ENCODE results near the gene GLOD4. TPM values are rescaled to one million over a fixed set of nuclear protein-coding genes. Genes with fewer than 3 reads are reported as not detected.

The GLOD4 gene
- total RNA-seq, 2 donors from 2014 or later = 72.4 to 113 TPM

- Histone ChIP-seq H3K27ac (peak overlapping the region in 1 of 2 donors; percentile 36), H3K4me1 (replicated peaks) (peaks cover 4% of the 10 kb centered on the region), H3K36me3 (no peaks in the 10 kb centered on the region), H3K9me3 (no peaks in the 10 kb centered on the region), H3K27me3 (replicated peaks; ENCODE audit: insufficient read depth) (no peaks in the 10 kb centered on the region), H3K4me3 (no peak overlapping the region)
- DNase-seq (ENCODE audit: low spot score) = no peak
- intact Hi-C loops (cut with DNase I) = no loop called here
- 46% methylated on average over 20 of the region's 20 CpGs for WGBS
- TF ChIP-seq POLR2A (IDR thresholded peaks at IDR 0.05) = no peak
These were observed 55.7 kb downstream of the GLOD4 start for GRCh38 chr17:726271-726919.

- Histone ChIP-seq H3K27me3 (replicated peaks; ENCODE audit: insufficient read depth) (no peaks in the 10 kb centered on the region), H3K36me3 (no peaks in the 10 kb centered on the region), H3K27ac (peak overlapping the region in 1 of 2 donors; percentile 36), H3K4me1 (replicated peaks) (peaks cover 4% of the 10 kb centered on the region), H3K4me3 (no peak overlapping the region), H3K9me3 (no peaks in the 10 kb centered on the region)
- 48% methylated on average over 12 of the region's 12 CpGs for WGBS
- intact Hi-C loops (cut with DNase I) = no loop called here
- TF ChIP-seq POLR2A (IDR thresholded peaks at IDR 0.05) (no peak), CTCF (IDR thresholded peaks at IDR 0.05) (no peak), POLR2AphosphoS5 (IDR thresholded peaks at IDR 0.05) (no peak)
- DNase-seq (ENCODE audit: low spot score) = no peak
These were observed 56.3 kb downstream of the GLOD4 start for GRCh38 chr17:725746-726145.

- no peak for TF ChIP-seq CTCF (IDR thresholded peaks at IDR 0.05)
- no peak for TF ChIP-seq POLR2AphosphoS5 (IDR thresholded peaks at IDR 0.05)
- no peak for TF ChIP-seq POLR2A (IDR thresholded peaks at IDR 0.05)
- DNase-seq (ENCODE audit: low spot score) = no peak
- intact Hi-C loops (cut with DNase I) = no loop called here
- H3K27me3 ChIP-seq (replicated peaks; ENCODE audit: insufficient read depth) = no peaks in the 10 kb centered on the region
- no peak overlapping the region for H3K4me3 ChIP-seq
- peaks cover 4% of the 10 kb centered on the region for H3K4me1 ChIP-seq (replicated peaks)
- 98% methylated on average over 14 of the region's 14 CpGs for WGBS
- H3K27ac ChIP-seq = no peak overlapping the region
- H3K36me3 ChIP-seq = no peaks in the 10 kb centered on the region
- H3K9me3 ChIP-seq = no peaks in the 10 kb centered on the region
These were observed 57.0 kb downstream of the GLOD4 start for GRCh38 chr17:725084-725483.

- no peaks in the 10 kb centered on the region for H3K36me3 ChIP-seq
- intact Hi-C loops (cut with DNase I) = no loop called here
- H3K27ac ChIP-seq = peak overlapping the region in 1 of 2 donors; percentile 48
- no peaks in the 10 kb centered on the region for H3K4me1 ChIP-seq (replicated peaks)
- no peaks in the 10 kb centered on the region for H3K27me3 ChIP-seq (replicated peaks; ENCODE audit: insufficient read depth)
- DNase-seq (ENCODE audit: low spot score) = peak; percentile 42
- 35% methylated on average over 5 of the region's 5 CpGs for WGBS
- no peak overlapping the region for H3K4me3 ChIP-seq
- TF ChIP-seq POLR2AphosphoS5 (IDR thresholded peaks at IDR 0.05) (peak; percentile 30), POLR2A (IDR thresholded peaks at IDR 0.05) (no peak), CTCF (IDR thresholded peaks at IDR 0.05) (no peak)
- no peaks in the 10 kb centered on the region for H3K9me3 ChIP-seq
These were observed 60.5 kb downstream of the GLOD4 start for GRCh38 chr17:721540-721937.

- Histone ChIP-seq H3K9me3 (no peaks in the 10 kb centered on the region), H3K4me1 (replicated peaks) (no peaks in the 10 kb centered on the region), H3K27me3 (replicated peaks; ENCODE audit: insufficient read depth) (no peaks in the 10 kb centered on the region), H3K36me3 (no peaks in the 10 kb centered on the region), H3K4me3 (no peak overlapping the region), H3K27ac (peak overlapping the region in 1 of 2 donors; percentile 48)
- TF ChIP-seq CTCF (IDR thresholded peaks at IDR 0.05) (no peak), POLR2A (IDR thresholded peaks at IDR 0.05) (no peak), POLR2AphosphoS5 (IDR thresholded peaks at IDR 0.05) (no peak)
- intact Hi-C loops (cut with DNase I) = no loop called here
- WGBS = 69% methylated on average over 13 of the region's 13 CpGs
- no peak for DNase-seq (ENCODE audit: low spot score)
These were observed 61.2 kb downstream of the GLOD4 start for GRCh38 chr17:720706-721539.
